Measurements from ENCODE around the gene FCN1.

DNA sequence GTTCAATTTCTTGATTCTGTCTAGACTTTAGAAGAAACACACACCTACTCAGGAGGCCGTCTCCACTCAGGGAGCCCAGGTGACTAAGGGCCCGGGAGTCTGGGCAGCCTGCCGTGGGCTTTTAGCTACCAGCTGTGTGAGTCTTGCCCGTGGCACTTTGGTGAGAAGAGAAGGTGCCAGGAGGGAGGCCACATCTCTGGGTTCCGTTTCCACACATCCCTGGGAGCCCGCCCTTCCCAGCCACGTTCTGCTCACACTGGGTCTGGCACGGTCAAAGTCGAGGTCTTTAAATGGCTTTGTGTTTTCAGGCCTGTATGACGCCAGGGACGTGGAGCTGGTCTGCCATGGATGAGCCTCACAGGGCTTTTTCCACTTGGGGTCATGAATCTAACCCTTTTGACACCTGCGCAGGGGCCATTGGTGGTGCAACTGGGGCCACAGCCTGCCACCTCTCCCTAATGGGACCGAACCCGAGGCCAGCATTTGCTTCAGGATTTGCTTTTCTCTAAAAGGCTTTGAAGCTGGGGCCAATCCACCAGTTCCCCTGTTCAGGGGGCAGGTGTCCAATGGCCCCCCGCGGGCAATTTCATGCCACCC is 54.3 kb downstream of the FCN1 start:
- TF ChIP-seq, protein P1, sequence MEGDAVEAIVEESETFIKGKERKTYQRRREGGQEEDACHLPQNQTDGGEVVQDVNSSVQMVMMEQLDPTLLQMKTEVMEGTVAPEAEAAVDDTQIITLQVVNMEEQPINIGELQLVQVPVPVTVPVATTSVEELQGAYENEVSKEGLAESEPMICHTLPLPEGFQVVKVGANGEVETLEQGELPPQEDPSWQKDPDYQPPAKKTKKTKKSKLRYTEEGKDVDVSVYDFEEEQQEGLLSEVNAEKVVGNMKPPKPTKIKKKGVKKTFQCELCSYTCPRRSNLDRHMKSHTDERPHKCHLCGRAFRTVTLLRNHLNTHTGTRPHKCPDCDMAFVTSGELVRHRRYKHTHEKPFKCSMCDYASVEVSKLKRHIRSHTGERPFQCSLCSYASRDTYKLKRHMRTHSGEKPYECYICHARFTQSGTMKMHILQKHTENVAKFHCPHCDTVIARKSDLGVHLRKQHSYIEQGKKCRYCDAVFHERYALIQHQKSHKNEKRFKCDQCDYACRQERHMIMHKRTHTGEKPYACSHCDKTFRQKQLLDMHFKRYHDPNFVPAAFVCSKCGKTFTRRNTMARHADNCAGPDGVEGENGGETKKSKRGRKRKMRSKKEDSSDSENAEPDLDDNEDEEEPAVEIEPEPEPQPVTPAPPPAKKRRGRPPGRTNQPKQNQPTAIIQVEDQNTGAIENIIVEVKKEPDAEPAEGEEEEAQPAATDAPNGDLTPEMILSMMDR (IDR thresholded peaks at IDR 0.05) = no peak
- no peak for TF ChIP-seq POLR2A (IDR thresholded peaks at IDR 0.05)

Data from testis (tissue), 2 donors.